ENCODE data around the gene NR2F1-AS1.

GRCh38 chr5:93593476-93594131 lies 12.6 kb upstream of the NR2F1-AS1 start:
- no peak for TF ChIP-seq CTCF (conservative IDR thresholded peaks at IDR 0.05; ENCODE audit: low read depth, low read length)
- TF ChIP-seq EZH2 (IDR thresholded peaks at IDR 0.05; ENCODE audit: low read length, unreplicated experiment) = no peak
- no peak for TF ChIP-seq EZH2phosphoT487 (IDR thresholded peaks at IDR 0.05; ENCODE audit: borderline replicate concordance, low read length)

All from PC-3 (cell line).